Nephron (organoid): ENCODE data around the gene IL21.

Experiments used
- H3K27ac Mint-ChIP-seq, 3 experiments: 2 replicates each; pipeline ENCODE4 v1.8.0; 2020; ENCODE audit warnings: mixed read lengths in 3 of 3, mild to moderate bottlenecking in 2 of 3, moderate library complexity in 1 of 3
- H3K27me3 Mint-ChIP-seq: 2 replicates; pipeline ENCODE4 v1.8.0; 2021; ENCODE audit warnings: low read depth, mild to moderate bottlenecking, moderate library complexity, mixed read lengths
- H3K36me3 Mint-ChIP-seq: 2 replicates; pipeline ENCODE4 v1.8.0; 2020; ENCODE audit warnings: low read depth, mixed read lengths
- H3K4me1 Mint-ChIP-seq: 2 replicates; pipeline ENCODE4 v1.8.0; 2020; ENCODE audit warnings: mixed read lengths
- H3K4me3 Mint-ChIP-seq, 3 experiments: 2 replicates each; pipeline ENCODE4 v1.8.0; 2020; ENCODE audit warnings: mild to moderate bottlenecking in 3 of 3, mixed read lengths in 3 of 3, moderate library complexity in 2 of 3
- H3K9me3 Mint-ChIP-seq: 2 replicates; pipeline ENCODE4 v1.8.0; 2020; ENCODE audit warnings: mixed read lengths
- TF ChIP-seq, protein P1 (sequence below), 3 experiments: fragments of 200-600 bp; sonication (generic); IDR thresholded peaks; one replicate each; pipeline ENCODE4 v1.5.0; 2021; ENCODE audit warnings: antibody characterized with exemption in 3 of 3; ENCODE audit not compliant: unreplicated experiment in 3 of 3

IL21 gene

GRCh38 chr4:122625156-122625555 is 4.3 kb upstream of the IL21 start:
- TF ChIP-seq, protein P1, sequence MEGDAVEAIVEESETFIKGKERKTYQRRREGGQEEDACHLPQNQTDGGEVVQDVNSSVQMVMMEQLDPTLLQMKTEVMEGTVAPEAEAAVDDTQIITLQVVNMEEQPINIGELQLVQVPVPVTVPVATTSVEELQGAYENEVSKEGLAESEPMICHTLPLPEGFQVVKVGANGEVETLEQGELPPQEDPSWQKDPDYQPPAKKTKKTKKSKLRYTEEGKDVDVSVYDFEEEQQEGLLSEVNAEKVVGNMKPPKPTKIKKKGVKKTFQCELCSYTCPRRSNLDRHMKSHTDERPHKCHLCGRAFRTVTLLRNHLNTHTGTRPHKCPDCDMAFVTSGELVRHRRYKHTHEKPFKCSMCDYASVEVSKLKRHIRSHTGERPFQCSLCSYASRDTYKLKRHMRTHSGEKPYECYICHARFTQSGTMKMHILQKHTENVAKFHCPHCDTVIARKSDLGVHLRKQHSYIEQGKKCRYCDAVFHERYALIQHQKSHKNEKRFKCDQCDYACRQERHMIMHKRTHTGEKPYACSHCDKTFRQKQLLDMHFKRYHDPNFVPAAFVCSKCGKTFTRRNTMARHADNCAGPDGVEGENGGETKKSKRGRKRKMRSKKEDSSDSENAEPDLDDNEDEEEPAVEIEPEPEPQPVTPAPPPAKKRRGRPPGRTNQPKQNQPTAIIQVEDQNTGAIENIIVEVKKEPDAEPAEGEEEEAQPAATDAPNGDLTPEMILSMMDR (IDR thresholded peaks at IDR 0.05; ENCODE audit: unreplicated experiment in 3 of 3), result no peak
- H3K4me1 Mint-ChIP-seq, result no peaks in the 10 kb centered on the region
- H3K9me3 Mint-ChIP-seq, result no peaks in the 10 kb centered on the region
- no peaks in the 10 kb centered on the region for H3K36me3 Mint-ChIP-seq
- H3K27me3 Mint-ChIP-seq, result peaks cover 3% of the 10 kb centered on the region
- H3K4me3 Mint-ChIP-seq, result no peak overlapping the region
- H3K27ac Mint-ChIP-seq, result no peak overlapping the region

DNA sequence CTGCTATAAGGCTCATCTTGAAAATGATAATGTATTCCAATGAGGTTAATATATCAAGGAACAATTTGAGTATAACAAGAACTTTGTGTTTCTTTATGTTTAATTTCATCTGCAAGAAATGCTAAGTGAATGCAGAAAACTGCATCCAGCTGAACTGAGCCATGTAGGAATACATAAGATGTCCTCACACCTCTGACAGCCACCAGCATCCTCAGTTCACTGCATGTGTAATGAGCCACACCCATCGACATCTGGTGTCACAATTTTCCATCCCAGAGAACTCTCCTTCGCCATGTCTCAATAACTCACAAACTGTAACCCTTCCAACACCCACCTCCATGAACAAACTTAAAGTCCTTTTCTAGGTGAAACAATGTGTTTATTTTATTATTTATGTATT is 3.3 kb upstream of the IL21 start:
- Mint-ChIP-seq H3K27ac (no peak overlapping the region), H3K27me3 (peaks cover 3% of the 10 kb centered on the region), H3K4me3 (no peak overlapping the region), H3K36me3 (no peaks in the 10 kb centered on the region), H3K9me3 (no peaks in the 10 kb centered on the region), H3K4me1 (no peaks in the 10 kb centered on the region)
- TF ChIP-seq, protein P1 (IDR thresholded peaks at IDR 0.05; ENCODE audit: unreplicated experiment in 3 of 3), result no peak

GRCh38 chr4:122623637-122624166 is 2.8 kb upstream of the IL21 start:
- Mint-ChIP-seq H3K27ac (no peak overlapping the region), H3K4me1 (no peaks in the 10 kb centered on the region), H3K36me3 (no peaks in the 10 kb centered on the region), H3K27me3 (peaks cover 3% of the 10 kb centered on the region), H3K9me3 (no peaks in the 10 kb centered on the region), H3K4me3 (no peak overlapping the region)
- TF ChIP-seq, protein P1 (IDR thresholded peaks at IDR 0.05; ENCODE audit: unreplicated experiment in 3 of 3), result no peak

DNA sequence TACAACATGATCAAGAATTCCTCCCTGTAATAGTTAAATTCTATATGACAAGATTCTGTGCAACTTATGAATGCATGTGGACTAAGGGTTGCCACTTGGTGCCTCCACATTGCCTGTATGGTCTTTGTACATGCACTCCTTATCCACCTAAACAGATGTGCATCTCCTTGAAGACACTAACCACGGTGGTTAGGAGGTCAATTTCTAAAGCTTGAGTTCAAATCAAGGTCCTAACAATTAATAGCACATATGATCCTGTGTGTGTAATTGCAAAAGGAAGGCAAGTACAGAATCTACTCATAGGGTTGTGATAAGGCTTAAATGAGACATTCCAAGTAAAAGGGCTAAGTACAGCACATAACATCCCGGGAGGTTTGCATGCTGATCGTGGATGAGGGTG is 1.5 kb upstream of the IL21 start:
- TF ChIP-seq, protein P1 (IDR thresholded peaks at IDR 0.05; ENCODE audit: unreplicated experiment in 3 of 3), result no peak
- Mint-ChIP-seq H3K36me3 (no peaks in the 10 kb centered on the region), H3K9me3 (no peaks in the 10 kb centered on the region), H3K27me3 (peaks cover 3% of the 10 kb centered on the region), H3K4me3 (no peak overlapping the region), H3K27ac (no peak overlapping the region), H3K4me1 (no peaks in the 10 kb centered on the region)

- Mint-ChIP-seq H3K27me3 (no peaks in the 10 kb centered on the region), H3K36me3 (no peaks in the 10 kb centered on the region), H3K9me3 (no peaks in the 10 kb centered on the region), H3K4me1 (no peaks in the 10 kb centered on the region), H3K27ac (no peak overlapping the region), H3K4me3 (no peak overlapping the region)
- TF ChIP-seq, protein P1 (IDR thresholded peaks at IDR 0.05; ENCODE audit: unreplicated experiment in 3 of 3), result no peak
Measured at GRCh38 chr4:122619611-122620010, 1.3 kb downstream of the IL21 start.
